ENCODE data around the gene KLHL3.
A peak's percentile ranks its signal among the peaks of the same experiment; 100 is the strongest.
"Not testable (repeated sequence)": the region's sequence is repeated elsewhere in the genome, so short reads cannot be mapped to it uniquely, and the experiment has no call there.

Gene KLHL3

GRCh38 chr5:137735555-137736284, at the start of gene KLHL3:
KLHL3 (minus strand) TSS chr5:137736089; CDS start chr5:137735646, 443 bp downstream.
- DNase-seq = peak in 2 of 4 experiments; percentile 5 to 11

GRCh38 chr5:137782984-137783536, 47.2 kb upstream of the KLHL3 start:
- no peak for DNase-seq

- DNase-seq = no peak
Observed at GRCh38 chr5:137782055-137782454, 46.2 kb upstream of the KLHL3 start.

- DNase-seq = no peak
Observed at GRCh38 chr5:137778772-137779564, 43.1 kb upstream of the KLHL3 start.

GRCh38 chr5:137767937-137768336, 32.0 kb upstream of the KLHL3 start:
- not testable (repeated sequence) for DNase-seq

GRCh38 chr5:137761566-137761965, 25.7 kb upstream of the KLHL3 start:
- DNase-seq = no peak

- DNase-seq = no peak
Observed at GRCh38 chr5:137760719-137761516, 25.0 kb upstream of the KLHL3 start.

- DNase-seq = no peak
Observed at GRCh38 chr5:137760294-137760693, 24.4 kb upstream of the KLHL3 start.

GRCh38 chr5:137758715-137759306, 22.9 kb upstream of the KLHL3 start:
- DNase-seq = no peak

GRCh38 chr5:137758121-137758520, 22.2 kb upstream of the KLHL3 start:
- no peak for DNase-seq

GRCh38 chr5:137757634-137758033, 21.7 kb upstream of the KLHL3 start:
- DNase-seq = no peak

GRCh38 chr5:137754961-137755762, 19.3 kb upstream of the KLHL3 start:
- no peak for DNase-seq

GRCh38 chr5:137754188-137754960, 18.5 kb upstream of the KLHL3 start, which contains the start of gene HNRNPA0:
HNRNPA0 (minus strand) TSS chr5:137754363; CDS start chr5:137754066, 297 bp downstream.
- DNase-seq = peak; percentile 91 to 96 (median 94)

GRCh38 chr5:137753691-137754187, 17.9 kb upstream of the KLHL3 start:
- peak in 3 of 4 experiments; percentile 23 to 43 (median 40) for DNase-seq

- peak in 3 of 4 experiments; percentile 7 to 11 (median 10) for DNase-seq
Observed at GRCh38 chr5:137752905-137753690, 17.2 kb upstream of the KLHL3 start.

GRCh38 chr5:137751869-137752491, 16.1 kb upstream of the KLHL3 start:
- DNase-seq = no peak

GRCh38 chr5:137750436-137750835, 14.5 kb upstream of the KLHL3 start:
- DNase-seq = no peak

- DNase-seq = no peak
Observed at GRCh38 chr5:137747848-137748247, 12.0 kb upstream of the KLHL3 start.

GRCh38 chr5:137743031-137743640, 7.2 kb upstream of the KLHL3 start:
- peak in 3 of 4 experiments; percentile 22 to 42 (median 26) for DNase-seq

All from activated CD4-positive, CD25-positive, alpha-beta regulatory T cell (primary cell).